Bronchial epithelial cell (primary cell): ENCODE data around the gene IFNA21. TPM values are rescaled to one million over a fixed set of nuclear protein-coding genes. Genes with fewer than 3 reads are reported as not detected.

Experiments
- DNase-seq: peaks from one replicate; pipeline ENCODE4 v3.0.0-alpha.2; 2010; ENCODE audit warnings: low read depth
- FAIRE-seq: peaks from 2 replicates; lab custom pipeline; 2011; peaks lifted over from hg19 to GRCh38; lab: Jason Lieb, UNC
- H3K27me3 ChIP-seq: 2 replicates; pipeline ENCODE4 v1.5.1; 2011; ENCODE audit warnings: low read length; ENCODE audit not compliant: control insufficient read depth, insufficient read depth
- H3K36me3 ChIP-seq: 2 replicates; pipeline ENCODE4 v1.5.1; 2011; ENCODE audit warnings: low read length; ENCODE audit not compliant: control insufficient read depth, insufficient read depth
- H3K4me3 ChIP-seq: 2 replicates; pipeline ENCODE4 v1.5.1; 2011; ENCODE audit warnings: mild to moderate bottlenecking, low read depth, low read length, control low read depth
- CTCF ChIP-seq: IDR thresholded peaks from 2 replicates; pipeline ENCODE4 v1.5.1; 2011; ENCODE audit warnings: mild to moderate bottlenecking, moderate library complexity, low read length, control low read depth, inconsistent platforms; ENCODE audit not compliant: insufficient read depth, severe bottlenecking
- total RNA-seq: library from RNA; depleted of rRNA; stranded (reverse); fragments of >200 nt; gene quantifications from 2 replicates; pipeline ENCODE4 v1.2.1, GENCODE V29; 2014

Gene IFNA21
- total RNA-seq, 1 donor from 2014 or later: not detected

DNA sequence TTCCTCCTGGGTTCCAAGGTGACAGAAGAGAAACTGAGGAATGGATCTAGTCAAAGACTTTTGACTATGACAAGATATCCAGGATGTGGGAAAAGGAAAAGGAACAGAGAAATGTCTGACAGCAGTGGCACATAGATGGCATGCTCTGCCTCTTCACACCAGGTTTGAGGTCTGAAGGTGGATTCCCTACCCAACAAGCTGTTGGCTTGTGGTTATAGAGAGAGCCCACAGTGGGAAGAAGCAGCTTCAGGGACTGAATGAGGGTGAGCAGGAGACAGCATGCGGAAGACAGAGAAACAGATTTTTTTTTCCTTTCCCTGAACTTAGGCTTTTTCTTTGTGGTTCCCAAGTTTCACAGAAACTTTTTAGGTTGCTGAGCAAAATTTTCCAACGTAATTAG is 45.4 kb downstream of the IFNA21 start:
- H3K27me3 ChIP-seq: no peaks in the 10 kb centered on the region
- no peak for FAIRE-seq

GRCh38 chr9:21119093-21119770 is 47.2 kb downstream of the IFNA21 start:
- no peak for FAIRE-seq

More for the DNA sequence above, 45.4 kb downstream of the IFNA21 start:
- Histone ChIP-seq H3K4me3 (no peak overlapping the region), H3K36me3 (no peaks in the 10 kb centered on the region)
- TF ChIP-seq CTCF: no peak
- no peak for DNase-seq

More at GRCh38 chr9:21119093-21119770, 47.2 kb downstream of the IFNA21 start:
- DNase-seq: no peak
- H3K4me3 ChIP-seq: no peak overlapping the region
- H3K27me3 ChIP-seq: no peaks in the 10 kb centered on the region
- TF ChIP-seq CTCF: no peak
- no peaks in the 10 kb centered on the region for H3K36me3 ChIP-seq

Other genes starting within 250 kb of the IFNA21 start
- gene HACD4, start 135.0 kb downstream of the IFNA21 start, total RNA-seq: 0.79 and 2.4 TPM in 2 replicates
- 0.26 TPM in 2 replicates for gene IFNB1, start 88.7 kb downstream of the IFNA21 start, total RNA-seq
- not detected in 2 replicates for gene IFNW1, start 24.8 kb downstream of the IFNA21 start, total RNA-seq
- not detected in 2 replicates for gene IFNA4, start 20.9 kb upstream of the IFNA21 start, total RNA-seq
- not detected in 2 replicates for gene IFNA7, start 35.5 kb upstream of the IFNA21 start, total RNA-seq
- not detected in 2 replicates for gene IFNA10, start 40.5 kb upstream of the IFNA21 start, total RNA-seq
- gene IFNA16, start 50.7 kb upstream of the IFNA21 start, total RNA-seq: not detected in 2 replicates
- gene IFNA17, start 61.6 kb upstream of the IFNA21 start, total RNA-seq: not detected in 2 replicates
- not detected in 2 replicates for gene IFNA14, start 73.3 kb upstream of the IFNA21 start, total RNA-seq
- not detected in 2 replicates for gene IFNA5, start 138.7 kb upstream of the IFNA21 start, total RNA-seq
- gene KLHL9, start 168.7 kb upstream of the IFNA21 start, total RNA-seq: 22.9 and 25.6 TPM in 2 replicates
- gene IFNA6, start 184.2 kb upstream of the IFNA21 start, total RNA-seq: not detected in 2 replicates
- gene IFNA13, start 201.4 kb upstream of the IFNA21 start, total RNA-seq: not detected in 2 replicates
- not detected in 2 replicates for gene IFNA2, start 218.7 kb upstream of the IFNA21 start, total RNA-seq
- gene IFNA8, start 242.5 kb upstream of the IFNA21 start, total RNA-seq: not detected in 2 replicates